Measurements from ENCODE around the gene AOPEP.

DNA sequence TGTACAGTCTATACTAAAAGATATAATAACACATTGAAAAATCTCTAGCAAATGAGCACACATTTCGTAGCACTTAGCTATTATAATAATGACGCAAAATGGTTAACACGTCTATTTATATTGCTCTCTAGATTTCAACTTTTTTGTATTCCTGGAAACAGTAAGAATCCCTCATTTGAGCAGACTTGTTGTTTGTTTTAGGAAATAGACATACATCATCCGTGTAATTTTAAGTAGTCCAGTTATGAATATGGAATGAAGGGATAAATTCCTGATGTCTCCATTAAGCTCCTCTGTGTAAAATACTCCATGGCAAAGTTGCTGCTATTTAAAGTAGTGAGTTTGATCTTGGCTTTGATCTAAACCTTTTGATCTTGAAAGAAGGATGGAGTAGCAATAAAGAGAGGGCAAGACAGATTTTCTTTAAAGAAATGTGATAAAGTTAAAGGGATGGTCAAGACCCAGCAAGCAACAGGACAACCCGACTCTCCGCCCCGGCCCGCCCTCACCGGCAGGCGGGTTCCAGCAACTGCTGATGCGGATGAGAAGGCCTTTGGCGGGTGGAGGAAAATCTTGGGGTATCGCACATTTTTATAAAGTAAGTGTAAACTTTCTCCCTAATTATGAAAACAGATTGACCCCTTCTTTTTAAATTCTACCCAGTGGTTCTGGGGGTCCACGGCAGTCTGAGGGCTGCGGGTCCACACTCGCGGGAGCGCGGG, 277.4 kb downstream of the AOPEP start:
- TF ChIP-seq, protein P1, sequence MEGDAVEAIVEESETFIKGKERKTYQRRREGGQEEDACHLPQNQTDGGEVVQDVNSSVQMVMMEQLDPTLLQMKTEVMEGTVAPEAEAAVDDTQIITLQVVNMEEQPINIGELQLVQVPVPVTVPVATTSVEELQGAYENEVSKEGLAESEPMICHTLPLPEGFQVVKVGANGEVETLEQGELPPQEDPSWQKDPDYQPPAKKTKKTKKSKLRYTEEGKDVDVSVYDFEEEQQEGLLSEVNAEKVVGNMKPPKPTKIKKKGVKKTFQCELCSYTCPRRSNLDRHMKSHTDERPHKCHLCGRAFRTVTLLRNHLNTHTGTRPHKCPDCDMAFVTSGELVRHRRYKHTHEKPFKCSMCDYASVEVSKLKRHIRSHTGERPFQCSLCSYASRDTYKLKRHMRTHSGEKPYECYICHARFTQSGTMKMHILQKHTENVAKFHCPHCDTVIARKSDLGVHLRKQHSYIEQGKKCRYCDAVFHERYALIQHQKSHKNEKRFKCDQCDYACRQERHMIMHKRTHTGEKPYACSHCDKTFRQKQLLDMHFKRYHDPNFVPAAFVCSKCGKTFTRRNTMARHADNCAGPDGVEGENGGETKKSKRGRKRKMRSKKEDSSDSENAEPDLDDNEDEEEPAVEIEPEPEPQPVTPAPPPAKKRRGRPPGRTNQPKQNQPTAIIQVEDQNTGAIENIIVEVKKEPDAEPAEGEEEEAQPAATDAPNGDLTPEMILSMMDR (IDR thresholded peaks at IDR 0.05) = peak in 2 of 7 experiments; percentile 16 to 28
- TF ChIP-seq POLR2A (IDR thresholded peaks at IDR 0.05) (no peak), POLR2AphosphoS5 (IDR thresholded peaks at IDR 0.05) (peak in 2 of 3 donors; percentile 3 to 17), EP300 (IDR thresholded peaks at IDR 0.05) (no peak)
